ENCODE measurements around the gene NUDT14.

Gene NUDT14

GRCh38 chr14:105124823-105125222 lies 56.3 kb downstream of the NUDT14 start:
- ATAC-seq, result no peak
- TF ChIP-seq ZNF8 (CRISPR knock-in tag; IDR thresholded peaks at IDR 0.05) (no peak), ESRRG (CRISPR knock-in tag; IDR thresholded peaks at IDR 0.05) (no peak), CREB5 (CRISPR knock-in tag; IDR thresholded peaks at IDR 0.05; ENCODE audit: low read depth) (no peak), RARB (CRISPR knock-in tag; IDR thresholded peaks at IDR 0.05) (no peak), SNAI2 (CRISPR knock-in tag; IDR thresholded peaks at IDR 0.05) (no peak), ZNF70 (CRISPR knock-in tag; IDR thresholded peaks at IDR 0.05) (no peak), ARNTL (CRISPR knock-in tag; IDR thresholded peaks at IDR 0.05; ENCODE audit: borderline replicate concordance, low read depth) (no peak), ZFP3 (CRISPR knock-in tag; IDR thresholded peaks at IDR 0.05) (no peak), POU6F1 (CRISPR knock-in tag; IDR thresholded peaks at IDR 0.05; ENCODE audit: borderline replicate concordance, low read depth) (no peak), GLIS3 (CRISPR knock-in tag; IDR thresholded peaks at IDR 0.05) (no peak), OSR1 (CRISPR knock-in tag; IDR thresholded peaks at IDR 0.05) (no peak)
- TF ChIP-seq, protein P1, sequence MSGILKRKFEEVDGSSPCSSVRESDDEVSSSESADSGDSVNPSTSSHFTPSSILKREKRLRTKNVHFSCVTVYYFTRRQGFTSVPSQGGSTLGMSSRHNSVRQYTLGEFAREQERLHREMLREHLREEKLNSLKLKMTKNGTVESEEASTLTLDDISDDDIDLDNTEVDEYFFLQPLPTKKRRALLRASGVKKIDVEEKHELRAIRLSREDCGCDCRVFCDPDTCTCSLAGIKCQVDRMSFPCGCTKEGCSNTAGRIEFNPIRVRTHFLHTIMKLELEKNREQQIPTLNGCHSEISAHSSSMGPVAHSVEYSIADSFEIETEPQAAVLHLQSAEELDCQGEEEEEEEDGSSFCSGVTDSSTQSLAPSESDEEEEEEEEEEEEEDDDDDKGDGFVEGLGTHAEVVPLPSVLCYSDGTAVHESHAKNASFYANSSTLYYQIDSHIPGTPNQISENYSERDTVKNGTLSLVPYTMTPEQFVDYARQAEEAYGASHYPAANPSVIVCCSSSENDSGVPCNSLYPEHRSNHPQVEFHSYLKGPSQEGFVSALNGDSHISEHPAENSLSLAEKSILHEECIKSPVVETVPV (CRISPR knock-in tag; IDR thresholded peaks at IDR 0.05), result no peak

- no peak for ATAC-seq
- TF ChIP-seq ISL1 (CRISPR knock-in tag; IDR thresholded peaks at IDR 0.05) (no peak), RARB (CRISPR knock-in tag; IDR thresholded peaks at IDR 0.05) (no peak), ZC3H10 (CRISPR knock-in tag; IDR thresholded peaks at IDR 0.05) (no peak), CSDC2 (CRISPR knock-in tag; IDR thresholded peaks at IDR 0.05) (no peak), ESRRG (CRISPR knock-in tag; IDR thresholded peaks at IDR 0.05) (no peak), PATZ1 (CRISPR knock-in tag; IDR thresholded peaks at IDR 0.05; ENCODE audit: borderline replicate concordance) (no peak), ZFP3 (CRISPR knock-in tag; IDR thresholded peaks at IDR 0.05) (no peak), POU6F1 (CRISPR knock-in tag; IDR thresholded peaks at IDR 0.05; ENCODE audit: borderline replicate concordance, low read depth) (no peak), OSR1 (CRISPR knock-in tag; IDR thresholded peaks at IDR 0.05) (no peak), ZNF8 (CRISPR knock-in tag; IDR thresholded peaks at IDR 0.05) (no peak), TOX (CRISPR knock-in tag; IDR thresholded peaks at IDR 0.05; ENCODE audit: borderline replicate concordance) (no peak), CREB5 (CRISPR knock-in tag; IDR thresholded peaks at IDR 0.05; ENCODE audit: low read depth) (no peak), BACH2 (CRISPR knock-in tag; IDR thresholded peaks at IDR 0.05; ENCODE audit: borderline replicate concordance) (no peak), GLIS3 (CRISPR knock-in tag; IDR thresholded peaks at IDR 0.05) (no peak), PPARA (CRISPR knock-in tag; IDR thresholded peaks at IDR 0.05; ENCODE audit: borderline replicate concordance) (no peak), ZNF70 (CRISPR knock-in tag; IDR thresholded peaks at IDR 0.05) (no peak), ZNF565 (CRISPR knock-in tag; conservative IDR thresholded peaks at IDR 0.05; ENCODE audit: low read depth) (no peak)
- TF ChIP-seq, protein P1 (CRISPR knock-in tag; IDR thresholded peaks at IDR 0.05), result no peak
Measured at GRCh38 chr14:105123981-105124765, 56.9 kb downstream of the NUDT14 start.
